ENCODE measurements around the gene CTBP2. TPM values are rescaled to one million over a fixed set of nuclear protein-coding genes. Genes with fewer than 3 reads are reported as not detected.

Gene CTBP2
- polyA plus RNA-seq, 1 donor (not counting 4 experiments of a cell fraction or from before 2014, with no cell fraction given), result 76.0 TPM

GRCh38 chr10:125003146-125003900 is 157.0 kb downstream of the CTBP2 start:
- Histone ChIP-seq H3K79me2 (ENCODE audit: control insufficient read depth, insufficient read depth, low read length) (peaks cover 48% of the 10 kb centered on the region), H3K4me2 (ENCODE audit: control insufficient read depth, extremely low read depth, insufficient read depth, low read depth, low read length) (no peak overlapping the region), H4K20me1 (ENCODE audit: control insufficient read depth, extremely low read depth, insufficient read depth, low read length) (peaks cover 7% of the 10 kb centered on the region), H3K9me1 (ENCODE audit: control insufficient read depth, extremely low read depth, insufficient read depth, low read length) (no peaks in the 10 kb centered on the region), H3K9ac (ENCODE audit: control insufficient read depth, extremely low read depth, insufficient read depth, low read length) (no peak overlapping the region), H3K9me3 (ENCODE audit: control insufficient read depth, low read depth, low read length) (no peaks in the 10 kb centered on the region), H3K36me3 (ENCODE audit: control insufficient read depth in 2 of 2, extremely low read depth in 1 of 2, insufficient read depth in 2 of 2, low read length in 2 of 2) (peaks cover 39 to 43% of the 10 kb centered on the region in 2 experiments), H3K4me3 (ENCODE audit: control insufficient read depth in 2 of 3, extremely low read depth in 1 of 3, insufficient read depth in 2 of 3, low read depth in 1 of 3, low read length in 3 of 3) (no peak overlapping the region), H3K27me3 (ENCODE audit: control insufficient read depth, extremely low read depth, insufficient read depth, low read length) (no peaks in the 10 kb centered on the region), H2AFZ (ENCODE audit: control insufficient read depth, low read length) (no peak overlapping the region), H3K4me1 (ENCODE audit: control insufficient read depth, extremely low read depth, insufficient read depth, low read length) (peaks cover 8% of the 10 kb centered on the region), H3K27ac (ENCODE audit: control insufficient read depth, insufficient read depth, low read length) (no peak overlapping the region)
- dilution Hi-C loops (cut with MboI; ENCODE audit: extremely low pct_ligation_motif_present, low sequenced_read_pairs), result no loop called here
- TF ChIP-seq CTCF (optimal IDR thresholded peaks at IDR 0.05 in 1 of 3, IDR thresholded peaks at IDR 0.05 in 1 of 3, conservative IDR thresholded peaks at IDR 0.05 in 1 of 3; ENCODE audit: extremely low read depth in 1 of 3, insufficient read depth in 2 of 3, low read length in 3 of 3) (no peak), EZH2 (IDR thresholded peaks at IDR 0.05; ENCODE audit: low read length) (no peak)
- DNase-seq (ENCODE audit: low read depth, low spot score), result no peak
- FAIRE-seq, result no peak

DNA sequence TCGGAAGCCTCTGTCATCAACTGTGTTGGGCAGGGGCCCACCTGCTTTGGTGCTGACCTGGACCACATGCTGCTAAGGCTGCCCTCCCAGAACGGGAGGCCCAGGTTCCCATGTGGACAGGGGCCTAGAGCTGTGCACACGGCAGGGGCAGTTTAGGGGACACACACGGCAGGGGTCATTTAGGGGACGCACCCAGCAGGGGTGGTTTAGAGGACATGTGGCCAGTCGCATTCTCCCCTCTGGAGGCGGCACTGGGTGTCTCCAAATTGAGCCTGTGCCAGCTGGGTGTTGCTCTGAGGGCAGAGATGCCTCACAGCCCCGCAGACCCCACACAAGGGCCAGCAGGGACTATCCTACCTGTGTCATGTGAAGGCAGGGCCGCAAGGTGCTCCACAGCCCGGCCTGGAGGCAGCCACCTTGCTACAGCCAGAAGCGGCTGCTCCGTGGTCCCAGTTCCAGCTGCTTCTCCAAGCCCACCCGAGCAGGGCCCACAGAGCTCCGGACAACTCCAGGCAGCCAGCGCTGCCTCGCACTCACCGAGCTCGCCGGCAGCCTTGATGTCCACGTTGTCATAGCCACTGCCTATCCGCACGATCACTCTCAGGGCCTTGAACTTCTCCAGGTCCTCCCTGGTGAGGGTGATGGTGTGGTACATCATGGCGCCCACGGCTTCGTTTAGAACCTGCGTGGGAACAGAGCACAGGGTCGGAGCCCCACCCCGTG is 157.8 kb downstream of the CTBP2 start:
- peaks cover 45% of the 10 kb centered on the region in 2 experiments for H3K36me3 ChIP-seq (ENCODE audit: control insufficient read depth in 2 of 2, extremely low read depth in 1 of 2, insufficient read depth in 2 of 2, low read length in 2 of 2)
- dilution Hi-C loops (cut with MboI; ENCODE audit: extremely low pct_ligation_motif_present, low sequenced_read_pairs), result no loop called here
- H3K79me2 ChIP-seq (ENCODE audit: control insufficient read depth, insufficient read depth, low read length), result peaks cover 42% of the 10 kb centered on the region
- H4K20me1 ChIP-seq (ENCODE audit: control insufficient read depth, extremely low read depth, insufficient read depth, low read length), result peaks cover 7% of the 10 kb centered on the region
- H3K27me3 ChIP-seq (ENCODE audit: control insufficient read depth, extremely low read depth, insufficient read depth, low read length), result no peaks in the 10 kb centered on the region
- peaks cover 4% of the 10 kb centered on the region for H3K4me1 ChIP-seq (ENCODE audit: control insufficient read depth, extremely low read depth, insufficient read depth, low read length)
- H3K9ac ChIP-seq (ENCODE audit: control insufficient read depth, extremely low read depth, insufficient read depth, low read length), result no peak overlapping the region
- no peak overlapping the region for H3K27ac ChIP-seq (ENCODE audit: control insufficient read depth, insufficient read depth, low read length)
- no peak overlapping the region for H3K4me2 ChIP-seq (ENCODE audit: control insufficient read depth, extremely low read depth, insufficient read depth, low read depth, low read length)
- TF ChIP-seq CTCF (optimal IDR thresholded peaks at IDR 0.05 in 1 of 3, IDR thresholded peaks at IDR 0.05 in 1 of 3, conservative IDR thresholded peaks at IDR 0.05 in 1 of 3; ENCODE audit: extremely low read depth in 1 of 3, insufficient read depth in 2 of 3, low read length in 3 of 3), result no peak
- TF ChIP-seq EZH2 (IDR thresholded peaks at IDR 0.05; ENCODE audit: low read length), result no peak
- no peak overlapping the region for H3K4me3 ChIP-seq (ENCODE audit: control insufficient read depth in 2 of 3, extremely low read depth in 1 of 3, insufficient read depth in 2 of 3, low read depth in 1 of 3, low read length in 3 of 3)
- DNase-seq (ENCODE audit: low read depth, low spot score), result no peak
- no peaks in the 10 kb centered on the region for H3K9me1 ChIP-seq (ENCODE audit: control insufficient read depth, extremely low read depth, insufficient read depth, low read length)
- FAIRE-seq, result no peak
- H3K9me3 ChIP-seq (ENCODE audit: control insufficient read depth, low read depth, low read length), result no peaks in the 10 kb centered on the region
- no peak overlapping the region for H2AFZ ChIP-seq (ENCODE audit: control insufficient read depth, low read length)

All from keratinocyte (primary cell).